PC-3 (cell line): Measurements from ENCODE around the gene CHRNE. TPM values are rescaled to one million over a fixed set of nuclear protein-coding genes. Genes with fewer than 3 reads are reported as not detected.

Experiments used
- ATAC-seq: fragments of 200-7000 bp; cut with Tn5 transposase; 2 replicates; pipeline ENCODE4 v1.9.1; 2020; ENCODE audit warnings: mild to moderate bottlenecking, moderate library complexity
- BruUV-seq: library from RNA; stranded (reverse); fragments of 400-500 nt; replicated peaks from 2 replicates; lab custom pipeline; 2021; lab: Mats Ljungman, UMichigan
- CTCF ChIA-PET: fragments of 300-600 bp; sonication (Branson Sonifier 250); formaldehyde crosslinking; loops from one replicate; lab custom pipeline; 2022; ENCODE audit warnings: antibody characterized with exemption; lab: Charles Lee
- POLR2A ChIA-PET: fragments of 300-600 bp; sonication (Branson Sonifier 250); formaldehyde crosslinking; loops from one replicate; lab custom pipeline; 2022; ENCODE audit warnings: antibody characterized with exemption; ENCODE audit not compliant: unreplicated experiment; lab: Charles Lee
- DNase-seq: peaks from one replicate; pipeline ENCODE4 v3.0.0-alpha.2; 2015
- H2AFZ ChIP-seq: fragments of 300-600 bp; sonication (generic); 2 replicates; pipeline ENCODE4 v1.6.0; 2016; ENCODE audit warnings: antibody characterized with exemption, low read length
- H3F3A ChIP-seq: fragments of 300-600 bp; sonication (generic); one replicate; pipeline ENCODE4 v1.6.0; 2017; ENCODE audit warnings: antibody characterized with exemption, low read length, control low read depth, mild to moderate bottlenecking; ENCODE audit not compliant: unreplicated experiment
- H3K27ac ChIP-seq: fragments of 300-600 bp; sonication (generic); 2 replicates; pipeline ENCODE4 v1.5.1; 2016; ENCODE audit warnings: mild to moderate bottlenecking, low read length
- H3K27me3 ChIP-seq: fragments of 300-600 bp; sonication (generic); 2 replicates; pipeline ENCODE4 v1.6.1; 2016; ENCODE audit warnings: low read length, mixed read lengths
- H3K36me3 ChIP-seq: fragments of 300-600 bp; sonication (generic); 2 replicates; pipeline ENCODE4 v1.6.1; 2016; ENCODE audit warnings: low read depth, mixed run types, low read length, mixed read lengths
- H3K4me1 ChIP-seq: fragments of 300-600 bp; sonication (generic); 2 replicates; pipeline ENCODE4 v1.5.1; 2016; ENCODE audit warnings: low read length; ENCODE audit not compliant: insufficient read depth
- H3K4me2 ChIP-seq: fragments of 300-600 bp; sonication (generic); 2 replicates; pipeline ENCODE4 v1.6.0; 2016; ENCODE audit warnings: low read length
- H3K4me3 ChIP-seq: fragments of 300-600 bp; sonication (generic); 2 replicates; pipeline ENCODE4 v1.5.1; 2016; ENCODE audit warnings: mild to moderate bottlenecking, low read length, mixed read lengths
- H3K79me2 ChIP-seq: fragments of 300-600 bp; sonication (generic); 2 replicates; pipeline ENCODE4 v1.6.1; 2017; ENCODE audit warnings: low read length, mixed read lengths
- H3K9ac ChIP-seq: fragments of 300-600 bp; sonication (generic); 2 replicates; pipeline ENCODE4 v1.6.0; 2016; ENCODE audit warnings: mild to moderate bottlenecking, low read length
- H3K9me2 ChIP-seq: fragments of 300-600 bp; sonication (generic); replicated peaks from 2 replicates; pipeline ENCODE4 v1.6.1; 2016; ENCODE audit warnings: mixed run types, low read length, mixed read lengths
- H3K9me3 ChIP-seq: fragments of 300-600 bp; sonication (generic); 2 replicates; pipeline ENCODE4 v1.6.1; 2016; ENCODE audit warnings: low read length, mixed read lengths
- H4K20me1 ChIP-seq: fragments of 300-600 bp; sonication (generic); 2 replicates; pipeline ENCODE4 v1.6.1; 2016; ENCODE audit warnings: low read length, mixed read lengths
- EZH2 ChIP-seq: fragments of 300-600 bp; sonication (generic); IDR thresholded peaks from one replicate; pipeline ENCODE4 v1.6.1; 2017; ENCODE audit warnings: antibody characterized with exemption, mild to moderate bottlenecking, low read length; ENCODE audit not compliant: unreplicated experiment
- EZH2phosphoT487 ChIP-seq: fragments of 300-600 bp; sonication (generic); IDR thresholded peaks from 2 replicates; pipeline ENCODE4 v1.6.1; 2018; ENCODE audit warnings: mild to moderate bottlenecking, antibody characterized with exemption, low read length, borderline replicate concordance
- intact Hi-C: fragments of 100-400 bp; cut with micrococcal nuclease; formaldehyde crosslinking; loops from 2 replicates; pipeline ENCODE4 v1.9.0; 2023
- total RNA-seq: library from RNA; depleted of rRNA; stranded (reverse); fragments of >200 nt; gene quantifications from 2 replicates; pipeline ENCODE4 v1.2.3, GENCODE V29; 2014
- TF ChIP-seq, protein P1 (sequence below): fragments of 300-600 bp; sonication (generic); conservative IDR thresholded peaks from 2 replicates; pipeline ENCODE4 v1.5.1; 2017; ENCODE audit warnings: antibody characterized with exemption, low read depth, mild to moderate bottlenecking, low read length

The CHRNE gene
- total RNA-seq, 1 experiment from 2014 or later = 0.11 TPM

DNA sequence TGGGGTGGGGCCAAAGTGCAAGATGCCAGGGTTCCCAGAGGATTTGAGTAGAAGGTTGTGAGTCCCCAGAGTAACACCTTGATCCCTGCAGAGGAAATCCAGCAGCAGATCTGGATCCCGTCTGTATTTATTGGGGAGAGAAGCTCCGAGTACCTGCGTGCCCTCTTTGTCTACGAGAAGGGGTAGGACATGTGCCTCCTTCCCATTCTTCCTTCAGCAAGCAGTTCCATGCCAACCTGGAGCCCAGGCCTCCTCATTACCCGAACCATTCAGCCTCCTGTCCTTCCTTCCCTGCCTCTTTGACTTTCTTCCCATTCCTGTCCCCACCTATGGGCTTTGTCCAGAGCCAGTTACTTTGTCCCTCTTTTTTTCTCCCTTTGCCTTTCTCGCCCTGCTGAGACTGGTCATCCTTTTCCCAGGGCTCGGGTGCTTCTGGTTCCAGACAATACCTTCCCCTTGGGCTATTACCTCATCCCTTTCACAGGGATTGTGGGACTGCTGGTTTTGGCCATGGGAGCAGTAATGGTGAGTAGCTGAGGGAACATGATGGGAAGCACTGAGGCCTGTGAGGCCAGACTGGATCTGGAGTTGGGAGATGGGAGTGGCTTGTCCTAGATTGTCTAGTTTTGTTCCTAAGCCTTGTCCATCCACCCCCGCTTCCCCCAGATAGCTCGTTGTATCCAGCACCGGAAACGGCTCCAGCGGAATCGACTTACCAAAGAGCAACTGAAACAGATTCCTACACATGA lies 40.0 kb upstream of the CHRNE start:
- ChIA-PET POLR2A (no interaction called here), CTCF (no interaction called here)
- no peak overlapping the region for H3K4me3 ChIP-seq
- H3K27me3 ChIP-seq = no peaks in the 10 kb centered on the region
- H3K4me2 ChIP-seq = no peak overlapping the region
- peaks cover 92% of the 10 kb centered on the region for H3K79me2 ChIP-seq
- H3K27ac ChIP-seq = no peak overlapping the region
- H3K9me2 ChIP-seq = no peaks in the 10 kb centered on the region
- H2AFZ ChIP-seq = no peak overlapping the region
- peaks cover 29% of the 10 kb centered on the region for H3K36me3 ChIP-seq
- DNase-seq (no peak), ATAC-seq (no peak)
- H3F3A ChIP-seq = no peaks in the 10 kb centered on the region
- intact Hi-C loops = loop anchor here (5.0 kb wide), 1 partner anchor 36 kb away; no protein-coding TSS in a partner anchor
- H3K9ac ChIP-seq = no peak overlapping the region
- H3K9me3 ChIP-seq = no peaks in the 10 kb centered on the region
- TF ChIP-seq, protein P1, sequence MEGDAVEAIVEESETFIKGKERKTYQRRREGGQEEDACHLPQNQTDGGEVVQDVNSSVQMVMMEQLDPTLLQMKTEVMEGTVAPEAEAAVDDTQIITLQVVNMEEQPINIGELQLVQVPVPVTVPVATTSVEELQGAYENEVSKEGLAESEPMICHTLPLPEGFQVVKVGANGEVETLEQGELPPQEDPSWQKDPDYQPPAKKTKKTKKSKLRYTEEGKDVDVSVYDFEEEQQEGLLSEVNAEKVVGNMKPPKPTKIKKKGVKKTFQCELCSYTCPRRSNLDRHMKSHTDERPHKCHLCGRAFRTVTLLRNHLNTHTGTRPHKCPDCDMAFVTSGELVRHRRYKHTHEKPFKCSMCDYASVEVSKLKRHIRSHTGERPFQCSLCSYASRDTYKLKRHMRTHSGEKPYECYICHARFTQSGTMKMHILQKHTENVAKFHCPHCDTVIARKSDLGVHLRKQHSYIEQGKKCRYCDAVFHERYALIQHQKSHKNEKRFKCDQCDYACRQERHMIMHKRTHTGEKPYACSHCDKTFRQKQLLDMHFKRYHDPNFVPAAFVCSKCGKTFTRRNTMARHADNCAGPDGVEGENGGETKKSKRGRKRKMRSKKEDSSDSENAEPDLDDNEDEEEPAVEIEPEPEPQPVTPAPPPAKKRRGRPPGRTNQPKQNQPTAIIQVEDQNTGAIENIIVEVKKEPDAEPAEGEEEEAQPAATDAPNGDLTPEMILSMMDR = no peak
- TF ChIP-seq EZH2 (no peak), EZH2phosphoT487 (no peak)
- peaks cover 26% of the 10 kb centered on the region for H4K20me1 ChIP-seq
- peaks cover 38% of the 10 kb centered on the region for H3K4me1 ChIP-seq
- no TSS peak for BruUV-seq

DNA sequence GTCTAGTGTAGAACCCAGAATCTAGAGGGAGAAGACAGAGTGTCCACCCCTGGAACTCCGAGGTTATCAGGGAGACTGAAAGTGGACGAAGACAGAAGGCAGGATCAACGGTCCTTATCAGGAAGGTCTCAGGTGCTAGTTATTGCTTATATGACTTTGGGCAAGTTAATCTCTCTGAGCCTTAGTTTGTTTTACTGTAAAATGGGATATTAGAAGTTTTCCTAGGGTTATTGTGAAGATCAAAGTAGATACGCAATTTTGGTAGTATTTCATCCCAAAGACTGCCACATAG lies 38.4 kb upstream of the CHRNE start:
- Histone ChIP-seq H3K4me2 (peak overlapping the region; percentile 97), H3K9me2 (no peaks in the 10 kb centered on the region), H3K36me3 (peaks cover 28% of the 10 kb centered on the region; the same call in 1 of the 2 replicates), H3K9ac (peak overlapping the region; percentile 98), H2AFZ (no peak overlapping the region), H3K27ac (no peak overlapping the region), H3K4me1 (peaks cover 37% of the 10 kb centered on the region), H4K20me1 (peaks cover 17% of the 10 kb centered on the region), H3K9me3 (no peaks in the 10 kb centered on the region), H3K4me3 (peak overlapping the region; percentile 91), H3K27me3 (no peaks in the 10 kb centered on the region), H3F3A (no peaks in the 10 kb centered on the region), H3K79me2 (peaks cover 78% of the 10 kb centered on the region)
- POLR2A ChIA-PET = no interaction called here
- intact Hi-C loops = loop anchor here (5.0 kb wide), 1 partner anchor 34 kb away; no protein-coding TSS in a partner anchor
- CTCF ChIA-PET = no interaction called here
- no TSS peak for BruUV-seq
- DNase-seq (no peak), ATAC-seq (no peak)
- TF ChIP-seq, protein P1 = no peak
- TF ChIP-seq EZH2phosphoT487 (no peak), EZH2 (no peak)
